DMS114 treated with DMSO at 0.1 percent for 48 hours (cell line): ENCODE results near the gene PPP2R5C.
A peak's percentile ranks its signal among the peaks of the same experiment; 100 is the strongest.
"Not testable (repeated sequence)": the region's sequence is repeated elsewhere in the genome, so short reads cannot be mapped to it uniquely, and the experiment has no call there.

Source experiments
- DNase-seq: peaks from one replicate; lab custom pipeline; 2025; ENCODE audit not compliant: unreplicated experiment; lab: John Stamatoyannopoulos, UW

The PPP2R5C gene

GRCh38 chr14:101761032-101761880 is at the start of gene PPP2R5C:
PPP2R5C (plus strand) TSS chr14:101761709; CDS start chr14:101761894, 185 bp downstream.
- peak; percentile 34 for DNase-seq

DNA sequence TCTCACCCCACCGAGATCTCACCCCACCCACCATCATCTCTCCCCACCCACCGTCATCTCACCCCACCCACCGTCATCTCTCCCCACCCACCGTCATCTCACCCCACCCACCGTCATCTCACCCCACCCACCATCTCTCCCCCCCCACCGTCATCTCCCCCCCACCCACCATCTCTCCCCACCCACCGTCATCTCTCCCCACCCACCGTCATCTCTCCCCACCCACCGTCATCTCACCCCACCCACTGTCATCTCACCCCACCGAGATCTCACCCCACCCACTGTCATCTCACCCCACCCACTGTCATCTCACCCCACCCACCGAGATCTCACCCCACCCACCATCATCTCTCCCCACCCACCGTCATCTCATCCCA is 49.7 kb upstream of the PPP2R5C start:
- not testable (repeated sequence) for DNase-seq

DNA sequence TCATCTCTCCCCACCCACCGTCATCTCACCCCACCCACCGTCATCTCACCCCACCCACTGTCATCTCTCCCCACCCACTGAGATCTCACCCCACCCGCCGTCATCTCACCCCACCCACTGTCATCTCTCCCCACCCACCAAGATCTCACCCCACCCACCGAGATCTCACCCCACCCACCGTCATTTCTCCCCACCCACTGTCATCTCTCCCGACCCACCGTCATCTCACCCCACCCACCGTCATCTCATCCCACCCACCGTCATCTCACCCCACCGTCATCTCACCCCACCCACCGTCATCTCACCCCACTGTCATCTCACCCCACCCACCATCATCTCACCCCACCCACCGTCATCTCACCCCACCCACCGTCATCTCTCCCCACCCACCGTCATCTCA is 49.2 kb upstream of the PPP2R5C start:
- not testable (repeated sequence) for DNase-seq

GRCh38 chr14:101713091-101713490 is 48.4 kb upstream of the PPP2R5C start:
- DNase-seq, result not testable (repeated sequence)

DNA sequence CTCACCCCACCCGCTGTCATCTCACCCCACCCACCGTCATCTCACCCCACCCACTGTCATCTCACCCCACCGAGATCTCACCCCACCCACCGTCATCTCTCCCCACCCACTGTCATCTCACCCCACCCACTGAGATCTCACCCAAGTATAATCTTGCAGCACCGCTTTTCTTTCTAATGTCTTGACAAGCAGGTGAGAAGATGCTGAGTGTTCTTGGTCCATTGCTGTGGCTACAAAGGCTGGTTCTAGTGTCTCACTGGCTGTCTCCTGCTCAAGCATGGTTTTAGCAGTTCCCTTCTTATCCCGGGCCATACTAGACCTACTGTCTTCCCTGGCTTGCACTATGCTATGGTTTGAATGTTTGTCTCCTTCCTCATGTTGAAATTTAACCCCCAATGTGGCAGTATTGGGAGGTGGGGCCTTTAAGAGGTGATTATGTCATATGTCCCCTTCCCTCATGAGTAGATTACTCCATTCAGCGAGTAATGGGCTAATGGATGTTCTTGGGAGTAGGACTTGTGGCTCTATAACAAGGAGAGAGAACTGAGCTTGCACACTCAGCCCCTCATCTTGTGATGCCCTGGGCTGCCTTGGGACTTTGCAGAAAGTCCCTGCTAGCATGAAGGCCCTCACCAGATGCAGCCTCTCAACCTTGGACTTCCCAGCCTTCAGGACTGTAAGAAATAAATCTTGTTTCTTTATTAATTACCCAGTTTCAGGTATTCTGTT is 47.7 kb upstream of the PPP2R5C start:
- no peak for DNase-seq

DNA sequence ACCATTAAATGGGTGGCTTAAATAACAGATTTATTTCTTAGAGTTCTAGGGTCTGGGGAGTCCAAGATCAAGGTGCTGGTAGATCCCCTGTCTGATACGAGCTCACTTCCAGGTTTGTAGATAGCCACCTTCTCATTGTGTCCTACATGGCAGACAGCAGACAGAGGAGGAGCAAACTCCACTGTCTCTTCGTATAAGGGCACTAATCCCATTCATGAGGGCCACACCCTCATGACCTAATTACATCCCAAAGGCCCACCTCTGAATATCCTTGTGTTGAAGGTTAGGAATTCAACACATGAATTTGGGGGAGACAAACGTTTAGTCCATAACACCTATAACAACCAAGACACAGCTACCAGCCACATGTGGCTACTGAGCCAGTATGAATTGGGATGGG is 47.1 kb upstream of the PPP2R5C start:
- DNase-seq, result no peak

GRCh38 chr14:101715210-101716076 is 46.1 kb upstream of the PPP2R5C start:
- no peak for DNase-seq

DNA sequence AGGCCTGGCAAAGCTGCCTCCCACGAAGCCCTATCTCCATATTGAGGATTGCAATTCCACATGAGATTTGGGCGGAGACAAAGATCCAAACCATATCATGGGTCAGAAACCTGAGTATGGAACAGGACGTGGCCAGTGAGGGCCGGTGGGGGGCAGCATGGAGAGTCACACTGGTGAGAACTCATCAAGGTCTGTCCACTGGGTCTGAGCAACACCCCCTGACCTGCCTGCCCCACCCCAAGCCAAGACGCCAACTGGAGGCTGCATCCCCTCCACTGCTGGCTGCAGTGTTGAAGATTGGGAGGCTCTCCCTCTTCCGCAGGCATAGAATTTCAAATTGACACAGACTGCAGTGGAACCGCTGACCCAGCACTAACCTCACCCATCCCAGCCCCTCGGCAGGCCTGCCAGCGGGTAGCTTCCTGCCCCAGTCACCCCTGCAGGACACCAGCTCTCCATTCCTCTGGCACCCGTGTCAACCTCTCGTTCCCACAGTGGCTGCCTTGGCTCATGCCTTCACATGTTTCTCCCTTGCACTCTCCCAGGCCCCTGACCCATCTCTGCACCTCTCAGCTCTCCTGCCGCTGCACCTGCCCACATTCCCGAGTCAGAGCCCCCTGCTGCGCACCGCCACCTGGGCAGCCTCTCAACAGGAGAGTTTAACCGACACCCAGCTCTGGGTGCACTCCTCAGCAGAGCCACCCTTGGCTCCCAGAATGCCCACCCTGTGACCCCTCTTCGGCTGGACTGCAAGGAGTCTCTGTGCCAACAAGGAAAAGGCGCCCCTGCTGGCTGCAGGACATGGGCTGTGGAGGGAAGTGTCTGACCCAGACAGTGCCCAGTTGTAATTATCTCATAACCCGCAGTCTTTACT is 45.2 kb upstream of the PPP2R5C start:
- no peak for DNase-seq

DNA sequence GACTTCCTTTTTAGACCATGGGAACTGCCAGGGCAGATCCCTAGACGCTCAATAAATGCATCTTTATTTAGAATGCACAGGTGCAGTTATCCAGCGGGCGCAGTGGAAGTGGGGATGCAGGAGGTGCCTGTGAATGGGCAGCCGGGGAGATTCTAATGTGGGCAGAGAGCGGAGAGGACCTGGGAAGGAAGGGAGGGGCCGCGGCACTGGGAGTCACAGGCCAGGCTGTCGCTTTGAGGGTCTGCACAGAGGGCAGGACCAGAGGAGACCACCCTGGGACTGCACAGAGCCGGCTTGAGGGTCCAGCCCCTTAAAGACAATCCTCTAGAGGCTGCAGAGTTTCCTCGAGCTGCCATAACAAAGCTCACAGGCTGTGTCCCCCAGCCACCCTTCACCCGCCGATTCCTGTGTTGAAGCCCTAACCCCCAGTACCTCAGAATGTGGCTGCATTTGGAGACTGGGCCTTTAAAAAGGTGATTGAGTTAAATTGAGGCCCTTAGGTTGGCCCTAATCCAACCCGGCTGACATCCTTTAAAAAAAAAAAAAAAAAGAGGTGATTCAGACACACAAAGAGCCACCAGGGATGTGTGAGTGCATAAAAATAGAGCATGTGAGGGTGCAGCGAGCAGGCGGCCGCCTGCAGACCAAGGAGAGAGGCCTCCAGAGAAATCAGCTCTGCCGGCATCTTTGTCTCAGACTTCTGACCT is 44.4 kb upstream of the PPP2R5C start:
- DNase-seq, result no peak

DNA sequence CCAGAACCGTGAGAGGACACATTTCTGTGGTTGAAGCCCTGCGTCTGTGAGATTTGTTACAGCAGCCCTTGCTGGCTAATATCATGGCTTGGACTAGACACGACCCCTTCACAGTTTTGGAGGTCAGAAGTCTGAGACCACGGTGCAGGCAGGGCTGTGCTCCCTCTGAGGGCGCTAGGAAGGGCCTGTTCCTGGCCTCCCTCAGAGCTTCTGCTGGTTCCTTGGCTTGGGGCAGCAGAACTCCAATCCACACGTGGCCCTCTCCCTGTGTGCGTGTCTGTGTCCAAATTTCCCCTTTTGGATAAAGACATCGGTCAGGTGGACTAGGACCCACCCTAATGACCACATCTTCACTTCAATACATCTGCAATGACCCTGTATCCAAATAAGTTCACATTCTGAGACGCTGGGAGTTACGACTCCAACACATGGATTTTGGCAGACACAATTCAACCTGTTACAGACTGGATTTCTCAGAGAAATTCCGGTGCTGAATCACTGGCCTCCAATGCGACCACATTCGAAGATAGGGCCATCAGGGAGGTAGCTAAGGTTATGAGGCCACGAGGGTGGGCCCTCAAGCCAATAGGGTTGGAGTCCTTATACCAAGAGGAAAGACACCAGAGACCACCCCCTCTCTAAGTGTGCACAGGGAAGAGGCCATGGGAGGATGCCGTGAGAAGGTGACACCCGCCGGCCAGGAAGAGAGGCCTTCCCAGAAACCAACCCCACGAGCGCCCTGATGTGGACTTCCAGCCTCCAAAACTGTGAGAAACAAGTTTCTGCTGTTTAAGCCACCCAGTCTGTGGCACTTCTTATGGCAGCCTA is 43.6 kb upstream of the PPP2R5C start:
- DNase-seq, result no peak

DNA sequence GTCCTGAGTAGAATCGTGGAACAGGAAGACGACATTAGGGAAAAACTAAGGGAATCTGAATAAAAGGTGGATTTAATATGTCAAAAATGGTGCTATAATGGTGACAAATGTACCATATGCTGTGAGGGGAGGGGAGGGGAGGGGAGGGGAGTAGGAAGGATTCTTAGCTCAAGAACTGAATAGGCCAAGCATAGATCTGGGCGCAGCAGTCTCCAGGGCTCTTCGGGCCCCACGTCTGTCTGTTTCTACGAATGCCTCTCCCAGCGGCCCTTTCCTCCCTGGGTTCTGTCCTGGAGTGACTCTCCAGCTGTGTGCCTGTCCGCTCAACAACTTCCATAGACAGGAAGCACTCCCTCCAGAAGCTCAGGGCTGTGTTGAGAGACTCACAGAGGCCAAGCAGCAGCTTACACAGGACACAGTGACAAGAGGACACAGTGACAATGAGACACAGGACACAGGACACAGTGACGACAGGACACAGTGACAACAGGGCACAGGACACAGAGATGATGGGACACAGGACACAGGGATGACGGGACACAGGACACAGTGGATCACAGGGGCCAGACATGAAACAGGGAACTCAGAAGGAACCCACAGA is 42.4 kb upstream of the PPP2R5C start:
- no peak for DNase-seq

GRCh38 chr14:101719708-101720107 is 41.8 kb upstream of the PPP2R5C start:
- no peak for DNase-seq

DNA sequence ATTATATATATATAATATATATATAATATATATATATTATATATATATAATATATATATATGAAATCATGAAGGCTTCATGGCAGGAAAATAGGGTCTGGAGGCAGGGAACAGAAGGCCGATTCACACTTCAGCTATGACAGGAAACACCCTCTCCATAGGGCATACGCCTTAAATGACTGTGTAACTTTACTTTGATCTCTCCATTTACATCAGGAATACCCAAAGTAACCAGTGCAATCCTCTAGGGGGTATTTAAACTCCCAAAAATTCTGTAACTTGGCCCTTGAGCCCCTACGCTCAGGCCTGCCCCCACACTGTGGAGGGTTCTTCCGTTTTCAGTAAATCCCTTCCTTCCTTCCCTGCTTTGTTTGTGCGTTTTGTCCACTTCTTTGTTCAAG is 40.4 kb upstream of the PPP2R5C start:
- no peak for DNase-seq

- no peak for DNase-seq
Observed at GRCh38 chr14:101721951-101722661, 39.4 kb upstream of the PPP2R5C start.

DNA sequence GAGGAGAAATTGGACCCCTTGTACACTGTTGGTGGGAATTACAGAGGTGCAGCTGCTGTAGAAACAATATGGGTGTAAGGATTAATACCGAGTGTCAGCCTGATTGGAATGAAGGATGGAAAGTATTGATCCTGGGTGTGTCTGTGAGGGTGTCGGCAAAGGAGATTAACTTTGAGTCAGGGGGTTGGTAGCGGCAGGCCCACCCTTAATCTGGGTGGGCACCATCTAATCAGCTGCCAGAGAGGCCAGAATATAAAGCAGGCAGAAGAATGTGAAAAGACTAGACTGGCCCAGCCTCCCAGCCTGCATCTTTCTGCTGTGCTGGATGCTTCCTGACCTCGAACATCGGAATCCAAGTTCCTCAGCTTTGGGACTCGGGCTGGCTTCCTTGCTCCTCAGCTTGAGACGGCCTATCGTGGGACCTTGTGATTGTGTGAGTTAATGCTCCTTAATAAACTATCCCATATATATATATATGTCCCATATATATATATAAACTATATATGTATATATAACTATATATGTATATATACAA is 38.4 kb upstream of the PPP2R5C start:
- DNase-seq, result no peak

- not testable (repeated sequence) for DNase-seq
Observed at GRCh38 chr14:101725652-101726051, 35.9 kb upstream of the PPP2R5C start.

DNA sequence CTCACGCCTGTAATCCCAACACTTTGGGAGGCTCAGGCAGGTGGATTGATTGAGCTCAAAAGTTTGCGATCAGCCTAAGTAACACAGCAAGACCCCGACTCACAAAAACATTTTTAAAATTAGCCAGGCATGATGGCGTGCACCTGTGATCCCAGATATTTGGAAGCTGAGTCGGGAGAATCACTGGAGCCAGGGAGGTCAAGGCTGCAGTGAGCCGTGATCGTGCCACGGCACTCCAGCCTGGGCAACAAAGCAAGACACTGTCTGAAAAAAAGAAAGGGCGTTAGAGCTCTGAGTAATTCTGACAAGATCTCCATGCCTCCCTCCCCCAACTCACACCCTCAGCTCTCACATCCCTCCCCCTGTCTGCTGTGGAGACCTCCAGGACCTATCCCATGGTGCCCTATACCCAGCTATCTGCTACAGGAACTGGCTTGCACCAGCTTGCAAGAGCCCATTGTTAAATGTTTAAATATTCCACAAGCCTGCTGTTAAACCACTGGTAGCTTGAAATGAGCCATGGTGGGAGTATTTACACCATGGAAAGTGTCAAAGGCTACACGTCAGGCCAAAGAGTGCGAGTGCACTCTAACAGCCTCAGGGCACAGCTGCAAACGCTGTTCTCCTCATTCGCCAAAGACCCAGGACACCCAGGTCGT is 35.1 kb upstream of the PPP2R5C start:
- no peak for DNase-seq
